IMR-90 (cell line): ENCODE measurements around the gene SLC25A34. TPM values are rescaled to one million over a fixed set of nuclear protein-coding genes. Genes with fewer than 3 reads are reported as not detected.

Experiments used
- ATAC-seq: fragments of 200-7000 bp; cut with Tn5 transposase; 2 replicates; pipeline ENCODE4 v1.9.1; 2020; ENCODE audit warnings: low read depth, mild to moderate bottlenecking, moderate library complexity
- BruUV-seq: library from RNA; stranded (reverse); fragments of 400-500 nt; replicated peaks from 2 replicates; lab custom pipeline; 2021; lab: Mats Ljungman, UMichigan
- CTCF ChIA-PET: fragments of 300-600 bp; formaldehyde crosslinking; extraction: SDS; loops from one replicate; lab custom pipeline; 2021; ENCODE audit warnings: antibody characterized with exemption; lab: Yijun Ruan, JAX
- POLR2A ChIA-PET: fragments of 300-600 bp; sonication (Branson Sonifier 250); formaldehyde crosslinking; loops from one replicate; lab custom pipeline; 2022; ENCODE audit warnings: antibody characterized with exemption; ENCODE audit not compliant: unreplicated experiment; lab: Charles Lee
- DNase-seq: peaks from one replicate; pipeline ENCODE4 v3.0.0; 2013
- H2AFZ ChIP-seq: replicated peaks from 2 replicates; pipeline ENCODE3; 2013; ENCODE audit warnings: low read length, mild to moderate bottlenecking; ENCODE audit not compliant: poor library complexity
- H2AK5ac ChIP-seq: 2 replicates; pipeline ENCODE4 v1.6.1; 2013; ENCODE audit warnings: low read depth, low read length, inconsistent platforms
- H2AK9ac ChIP-seq: replicated peaks from 2 replicates; pipeline ENCODE3; 2013; ENCODE audit warnings: mild to moderate bottlenecking, low read depth, low read length, moderate library complexity; ENCODE audit not compliant: poor library complexity
- H2BK120ac ChIP-seq: 2 replicates; pipeline ENCODE4 v1.6.1; 2013; ENCODE audit warnings: low read depth, low read length, inconsistent platforms
- H2BK15ac ChIP-seq: 3 replicates; pipeline ENCODE4 v1.6.1; 2013; ENCODE audit warnings: low read depth, low read length, inconsistent platforms
- H2BK20ac ChIP-seq: 2 replicates; pipeline ENCODE4 v1.6.1; 2013; ENCODE audit warnings: low read depth, mild to moderate bottlenecking, inconsistent platforms, low read length, moderate library complexity
- H2BK5ac ChIP-seq: 2 replicates; pipeline ENCODE4 v1.6.1; 2013; ENCODE audit warnings: mild to moderate bottlenecking, low read depth, low read length, inconsistent platforms; ENCODE audit not compliant: poor library complexity, severe bottlenecking
- H3K14ac ChIP-seq: replicated peaks from 2 replicates; pipeline ENCODE4 v1.6.1; 2013; ENCODE audit warnings: low read depth, low read length, inconsistent platforms
- H3K18ac ChIP-seq: 2 replicates; pipeline ENCODE4 v1.6.1; 2013; ENCODE audit warnings: low read depth, low read length, control low read depth
- H3K23ac ChIP-seq: 2 replicates; pipeline ENCODE4 v1.6.1; 2013; ENCODE audit warnings: low read depth, low read length, inconsistent platforms
- H3K27ac ChIP-seq: 2 replicates; pipeline ENCODE4 v1.5.1; 2013; ENCODE audit warnings: mild to moderate bottlenecking, control low read depth, low read length; ENCODE audit not compliant: insufficient read depth
- H3K27me3 ChIP-seq: 2 replicates; pipeline ENCODE4 v1.6.1; 2013; ENCODE audit warnings: low read length; ENCODE audit not compliant: control insufficient read depth, insufficient read depth
- H3K36me3 ChIP-seq: 2 replicates; pipeline ENCODE4 v1.6.1; 2013; ENCODE audit warnings: low read length, mixed read lengths; ENCODE audit not compliant: control insufficient read depth, insufficient read depth
- H3K4ac ChIP-seq: 2 replicates; pipeline ENCODE4 v1.6.1; 2013; ENCODE audit warnings: low read depth, low read length, inconsistent platforms
- H3K4me1 ChIP-seq: 2 replicates; pipeline ENCODE4 v1.6.1; 2013; ENCODE audit warnings: low read length, mixed read lengths; ENCODE audit not compliant: control insufficient read depth, insufficient read depth
- H3K4me2 ChIP-seq: 2 replicates; pipeline ENCODE4 v1.6.1; 2013; ENCODE audit warnings: low read depth, mild to moderate bottlenecking, control low read depth, low read length, moderate library complexity
- H3K4me3 ChIP-seq: 2 replicates; pipeline ENCODE4 v1.5.1; 2013; ENCODE audit warnings: low read depth, mild to moderate bottlenecking, control low read depth, low read length, moderate library complexity; ENCODE audit not compliant: insufficient read depth
- H3K56ac ChIP-seq: 2 replicates; pipeline ENCODE4 v1.6.1; 2013; ENCODE audit warnings: low read length, inconsistent platforms; ENCODE audit not compliant: insufficient read depth; ENCODE audit errors: extremely low read depth
- H3K79me1 ChIP-seq, 2 experiments: 2 replicates each; pipeline ENCODE4 v1.6.1; 2013; ENCODE audit warnings: low read length in 2 of 2, inconsistent platforms in 1 of 2, low read depth in 1 of 2
- H3K9ac ChIP-seq: 2 replicates; pipeline ENCODE4 v1.6.1; 2013; ENCODE audit warnings: low read depth, low read length, control low read depth
- H3K9me1 ChIP-seq: 2 replicates; pipeline ENCODE4 v1.6.1; 2013; ENCODE audit warnings: low read length, inconsistent platforms; ENCODE audit not compliant: insufficient read depth
- H3K9me3 ChIP-seq: 2 replicates; pipeline ENCODE4 v1.6.1; 2013; ENCODE audit warnings: low read length; ENCODE audit not compliant: control insufficient read depth, insufficient read depth
- H4K20me1 ChIP-seq: 2 replicates; pipeline ENCODE4 v1.6.1; 2013; ENCODE audit warnings: low read length, inconsistent platforms; ENCODE audit not compliant: insufficient read depth
- H4K5ac ChIP-seq: 2 replicates; pipeline ENCODE4 v1.6.1; 2013; ENCODE audit warnings: mild to moderate bottlenecking, low read depth, low read length, control low read depth
- H4K8ac ChIP-seq, 2 experiments: 2 replicates each; pipeline ENCODE4 v1.6.1; 2013; ENCODE audit warnings: low read depth in 2 of 2, low read length in 2 of 2, control low read depth in 1 of 2, inconsistent platforms in 1 of 2
- H4K91ac ChIP-seq: 2 replicates; pipeline ENCODE4 v1.6.1; 2013; ENCODE audit warnings: low read depth, low read length, inconsistent platforms; ENCODE audit not compliant: insufficient read depth
- ELK1 ChIP-seq: fragments of 150-350 bp; IDR thresholded peaks from 2 replicates; pipeline ENCODE4 v1.6.1; 2016; ENCODE audit warnings: low read depth, mild to moderate bottlenecking, low read length, moderate library complexity, borderline replicate concordance
- WGBS, 2 experiments: methylation state at CpG; one replicate each; pipeline versions ENCODE4 v1.1.5 to v1.1.7; 2013; ENCODE audit warnings: missing lambda C conversion rate in 2 of 2; ENCODE audit not compliant: insufficient read length in 1 of 2; ENCODE audit errors: extremely low coverage in 2 of 2; 5-methylcytosine and 5-hydroxymethylcytosine counted together
- dilution Hi-C: fragments of 300-500 bp; cut with HindIII; formaldehyde crosslinking; loops from one replicate; pipeline ENCODE4 v1.14.3; 2018; ENCODE audit warnings: low sequenced_read_pairs; ENCODE audit not compliant: unreplicated experiment
- in situ Hi-C: fragments of 300-500 bp; cut with MboI; formaldehyde crosslinking; loops from 3 replicates; pipeline ENCODE4 v1.14.3; 2019; ENCODE audit warnings: low sequenced_read_pairs, inconsistent platforms, mixed read lengths
- intact Hi-C: fragments of 100-400 bp; cut with micrococcal nuclease; formaldehyde crosslinking; loops from 2 replicates; pipeline ENCODE4 v1.10.0; 2022
- polyA plus RNA-seq, 3 experiments: library from polyadenylated mRNA; depleted of rRNA; stranded (reverse); fragments of >200 nt; gene quantifications; 2 replicates each; pipeline ENCODE4 v1.2.3, GENCODE V29; 2012; ENCODE audit warnings: low replicate concordance in 1 of 3
- total RNA-seq: library from RNA; depleted of rRNA; stranded (reverse); fragments of >200 nt; gene quantifications from 2 replicates; pipeline ENCODE4 v1.2.3, GENCODE V29; 2012

Gene SLC25A34
- total and polyA plus RNA-seq, 2 of the 4 experiments (the other 2 are of a cell fraction) = under 0.01 to 0.72 TPM

DNA sequence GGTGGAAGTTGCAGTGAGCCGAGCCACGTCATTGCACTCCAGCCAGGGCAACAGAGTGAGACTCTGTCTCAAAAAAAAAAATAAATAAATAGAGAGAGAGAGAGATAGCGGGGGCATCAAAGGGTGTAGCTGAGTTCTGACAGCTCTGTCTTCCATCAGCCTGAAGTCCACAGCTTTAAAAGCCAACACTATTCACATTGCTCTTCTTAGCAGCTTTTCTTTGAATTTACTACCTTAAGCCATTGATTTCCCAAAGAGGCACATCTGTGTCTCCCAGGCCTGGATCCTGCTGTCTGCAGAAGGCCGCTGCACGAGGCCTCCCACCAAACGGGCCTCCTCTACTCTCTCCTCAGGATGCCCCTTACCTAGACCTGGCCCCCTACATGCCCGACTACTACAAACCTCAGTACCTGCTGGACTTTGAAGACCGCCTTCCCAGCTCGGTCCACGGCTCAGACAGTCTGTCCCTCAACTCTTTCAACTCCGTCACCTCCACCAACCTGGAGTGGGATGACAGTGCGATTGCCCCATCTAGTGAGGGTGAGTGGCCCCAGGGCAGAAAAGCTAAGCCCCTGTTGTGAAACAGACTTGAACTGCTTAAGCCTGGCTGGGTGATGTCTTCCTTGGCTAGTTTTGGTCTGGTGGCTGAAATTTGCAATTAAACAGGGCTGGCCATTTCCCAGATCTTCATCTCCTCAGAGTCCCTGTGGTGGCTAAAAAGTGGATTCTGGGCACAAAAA, 16.5 kb upstream of the SLC25A34 start:
- Histone ChIP-seq H2BK120ac (no peak overlapping the region), H3K9me3 (no peaks in the 10 kb centered on the region), H3K23ac (no peak overlapping the region), H4K8ac (no peak overlapping the region), H3K27ac (no peak overlapping the region), H2BK20ac (no peak overlapping the region), H3K4me2 (no peak overlapping the region), H3K14ac (no peak overlapping the region), H2AFZ (no peak overlapping the region), H4K5ac (no peak overlapping the region), H3K9me1 (peaks cover 8% of the 10 kb centered on the region), H3K36me3 (peaks cover 62% of the 10 kb centered on the region), H3K56ac (no peak overlapping the region), H3K4me1 (peaks cover 5% of the 10 kb centered on the region), H3K4me3 (no peak overlapping the region), H4K20me1 (peaks cover 23% of the 10 kb centered on the region), H3K27me3 (no peaks in the 10 kb centered on the region), H3K9ac (no peak overlapping the region), H4K91ac (no peak overlapping the region), H3K79me1 (peaks cover 30 to 43% of the 10 kb centered on the region in 2 experiments), H2AK5ac (no peak overlapping the region), H3K4ac (no peak overlapping the region), H2BK5ac (no peak overlapping the region), H3K18ac (no peak overlapping the region), H2BK15ac (no peak overlapping the region), H2AK9ac (no peak overlapping the region)
- dilution Hi-C loops (no loop called here), intact Hi-C loops (no loop called here), in situ Hi-C loops (no loop called here)
- DNase-seq (no peak), ATAC-seq (no peak)
- no peak for TF ChIP-seq ELK1
- POLR2A ChIA-PET = no interaction called here
- WGBS, 2 experiments = 100% methylated on average over 1 of the region's 12 CpGs; no CpG with 5 or more reads in 1 of the 2 experiments
- CTCF ChIA-PET = no interaction called here
- BruUV-seq = no TSS peak
